PC-3 (cell line): Measurements from ENCODE around the gene MRTFA.

Experiments
- CTCF ChIP-seq: fragments of 300-600 bp; sonication (generic); conservative IDR thresholded peaks from 2 replicates; pipeline ENCODE4 v1.5.1; 2017; ENCODE audit warnings: antibody characterized with exemption, low read depth, mild to moderate bottlenecking, low read length
- EZH2 ChIP-seq: fragments of 300-600 bp; sonication (generic); IDR thresholded peaks from one replicate; pipeline ENCODE4 v1.6.1; 2017; ENCODE audit warnings: antibody characterized with exemption, mild to moderate bottlenecking, low read length; ENCODE audit not compliant: unreplicated experiment

- no peak for TF ChIP-seq CTCF
- no peak for TF ChIP-seq EZH2
Measured at GRCh38 chr22:40426594-40427333, 209.8 kb downstream of the MRTFA start.
